HG02938 (cell line): Measurements from ENCODE around the gene KCNS3.

Experiments
- ATAC-seq: cut with Tn5 transposase; IDR thresholded peaks from one replicate; pipeline ENCODE4 v1.9.1; 2021; ENCODE audit warnings: mild to moderate bottlenecking, moderate library complexity; ENCODE audit not compliant: unreplicated experiment

Gene KCNS3

DNA sequence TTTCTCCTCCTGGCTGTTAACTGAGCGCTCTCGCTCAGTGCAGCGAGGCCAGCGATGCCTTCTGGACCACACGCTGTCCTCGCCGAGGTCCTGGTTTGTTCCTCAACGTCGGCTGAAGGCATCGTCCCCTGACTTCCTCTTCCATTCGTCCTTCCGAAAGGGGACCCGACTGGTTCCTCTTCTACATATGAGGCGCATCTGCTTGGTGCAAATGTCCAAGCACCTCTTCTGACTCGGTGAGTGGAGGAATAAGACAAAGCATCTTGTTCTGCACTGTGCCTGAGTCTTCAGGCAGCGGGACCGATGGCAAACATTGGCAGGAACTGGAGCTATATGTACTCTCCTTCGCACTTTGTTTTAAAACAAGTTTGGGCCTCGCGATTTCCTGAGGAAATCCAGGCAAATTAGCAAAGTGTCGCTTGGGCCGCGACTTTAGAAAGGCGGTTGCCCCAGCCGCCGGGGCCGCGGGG lies 621 bp upstream of the KCNS3 start:
- ATAC-seq: peak; percentile 37

DNA sequence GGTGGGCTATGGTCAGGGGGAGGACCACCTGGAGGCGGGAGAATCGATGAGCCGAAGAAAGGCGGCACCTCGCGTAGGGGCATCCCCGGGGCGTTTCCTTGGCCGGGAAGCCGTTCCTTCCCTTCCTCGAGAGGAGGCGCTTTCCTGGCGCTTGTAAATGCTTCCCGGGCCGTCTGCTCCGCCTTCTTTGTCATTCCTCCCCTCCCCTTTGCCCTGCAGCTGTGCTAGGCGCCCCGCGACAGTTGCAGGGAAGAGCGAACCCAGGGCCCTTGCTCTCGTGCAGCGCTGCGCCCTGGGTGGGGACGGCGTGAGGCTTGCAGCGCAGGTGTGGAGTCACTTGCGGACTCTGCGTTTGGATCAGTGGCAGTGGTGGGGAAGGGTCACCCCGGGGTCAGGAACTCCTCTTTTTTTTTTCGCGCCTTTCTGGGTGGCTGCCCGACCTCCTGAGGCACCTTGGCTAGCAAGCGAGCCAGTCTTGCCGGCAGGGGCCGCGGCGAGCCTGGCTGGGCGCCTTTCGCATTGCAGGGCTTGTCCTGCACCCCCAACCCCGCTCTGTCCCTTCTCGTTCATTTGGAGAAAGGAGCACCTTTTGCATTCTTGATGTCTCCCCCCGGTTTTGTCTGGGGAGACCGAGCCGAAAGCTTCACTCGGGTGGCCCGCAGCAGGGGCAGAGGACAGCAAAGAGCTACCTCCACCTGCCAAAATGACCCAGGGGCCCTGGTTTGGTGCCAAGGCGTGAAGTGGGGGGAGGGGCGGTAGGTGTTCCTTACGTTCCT lies 858 bp downstream of the KCNS3 start:
- ATAC-seq: peak; percentile 15

DNA sequence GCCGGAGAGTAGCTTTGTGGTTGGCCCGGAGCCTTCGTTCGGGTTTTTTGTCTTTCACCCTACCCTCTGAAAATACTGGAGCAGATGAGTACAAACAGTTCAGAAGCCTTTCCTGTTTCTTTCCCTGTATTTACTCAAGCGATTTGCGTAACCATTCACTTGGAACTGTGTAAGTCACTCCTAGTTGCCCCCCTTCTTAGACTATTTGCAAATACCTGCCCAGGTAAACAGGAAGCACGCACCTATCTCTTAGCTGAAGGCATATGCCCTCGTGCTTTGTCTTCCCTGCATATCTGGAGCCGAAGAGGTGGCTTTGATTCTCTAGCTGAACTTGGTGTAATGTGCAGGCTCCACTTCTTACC lies 1.4 kb downstream of the KCNS3 start:
- ATAC-seq: no peak

DNA sequence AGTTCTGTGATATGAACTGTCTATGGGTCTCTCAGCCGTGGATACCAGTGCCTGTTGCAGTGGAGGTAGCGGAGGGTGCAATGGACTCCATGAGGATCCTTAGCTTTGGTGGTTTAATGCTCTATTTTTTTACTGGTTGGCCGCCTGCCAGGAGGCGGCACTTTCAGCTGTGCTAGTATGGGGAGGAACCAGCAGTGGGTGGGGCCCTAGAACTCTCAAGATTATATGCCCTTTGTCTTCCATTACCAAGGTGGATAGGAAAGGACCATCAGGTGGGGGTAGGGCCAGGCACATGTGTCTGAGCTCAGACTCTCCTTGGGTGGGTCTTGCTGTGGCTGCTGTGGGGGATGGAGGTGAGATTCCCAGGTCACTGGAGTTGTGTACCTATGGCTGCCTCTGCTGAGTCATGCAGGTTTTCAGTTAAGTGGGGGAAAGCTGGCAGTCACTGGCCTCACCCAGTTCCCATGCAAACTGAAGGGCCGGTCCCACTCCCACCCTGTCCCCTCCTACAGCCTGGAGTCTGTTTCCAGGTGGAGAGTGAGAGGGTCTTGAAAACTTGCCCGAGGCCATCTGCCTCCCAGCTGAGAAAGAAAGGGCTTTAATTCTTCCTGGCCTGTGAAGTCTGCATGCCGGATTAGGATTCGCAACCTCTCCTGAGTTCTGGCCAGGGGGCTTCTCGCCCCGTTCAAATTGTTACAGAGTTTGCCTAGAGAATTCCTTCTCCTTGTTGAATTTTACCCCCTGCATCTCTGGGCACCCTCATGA lies 14.5 kb downstream of the KCNS3 start:
- no peak for ATAC-seq

DNA sequence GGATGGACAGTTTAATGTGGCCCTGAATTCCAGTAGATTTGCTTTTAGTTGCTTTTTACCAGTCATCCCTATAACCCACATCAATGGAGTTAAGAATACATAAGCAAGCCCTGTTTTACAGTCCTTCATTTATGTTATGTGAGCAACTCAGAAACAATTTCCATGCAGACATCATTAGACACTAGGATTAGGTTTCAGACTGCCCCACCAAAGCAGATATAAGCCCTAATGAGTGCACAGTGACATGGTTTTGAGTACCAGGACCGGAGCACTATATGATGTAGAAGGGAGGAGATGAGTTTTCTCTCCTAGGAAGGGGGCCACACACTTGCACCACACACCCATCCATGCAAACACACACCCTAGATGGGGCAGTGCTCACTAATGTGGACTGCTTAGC lies 15.5 kb downstream of the KCNS3 start:
- ATAC-seq: no peak

DNA sequence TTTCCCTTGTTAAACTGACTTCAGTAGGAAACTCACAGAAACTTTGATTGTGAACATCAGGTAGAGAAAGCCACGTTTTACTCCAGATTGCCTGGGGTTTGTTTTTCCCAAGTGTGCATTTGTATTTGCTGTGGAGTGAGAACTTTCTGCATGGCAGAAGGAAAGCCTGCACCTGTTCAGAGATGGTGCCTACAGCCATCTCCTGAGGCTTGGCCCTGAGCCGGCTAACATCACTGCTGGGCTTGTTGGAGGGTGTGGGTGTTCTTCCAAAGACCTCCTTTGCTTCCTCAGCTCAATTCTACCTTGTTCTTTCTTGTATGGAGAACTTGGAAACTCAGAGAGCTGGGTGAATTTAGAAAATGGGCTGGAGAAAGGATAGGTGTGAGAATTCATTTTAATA lies 16.1 kb downstream of the KCNS3 start:
- ATAC-seq: no peak

DNA sequence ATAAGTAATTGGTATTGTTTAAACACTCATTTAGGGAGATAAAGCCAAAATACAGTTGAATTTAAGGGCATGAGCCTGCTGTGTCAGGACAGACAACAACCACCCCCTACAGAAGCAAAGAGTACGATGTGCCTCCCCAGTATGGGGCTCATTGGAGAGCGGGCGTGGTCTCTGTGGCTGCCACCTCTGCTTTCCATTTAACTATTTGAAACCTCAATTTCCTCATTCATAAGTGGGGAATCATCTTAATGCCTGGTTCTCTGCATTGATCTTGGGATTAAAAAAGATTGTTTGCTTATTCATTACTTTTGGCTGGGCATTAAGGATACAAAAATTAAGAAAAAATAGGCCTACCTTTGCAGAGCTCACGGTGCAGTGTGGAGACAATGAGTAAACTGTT lies 21.4 kb downstream of the KCNS3 start:
- no peak for ATAC-seq

DNA sequence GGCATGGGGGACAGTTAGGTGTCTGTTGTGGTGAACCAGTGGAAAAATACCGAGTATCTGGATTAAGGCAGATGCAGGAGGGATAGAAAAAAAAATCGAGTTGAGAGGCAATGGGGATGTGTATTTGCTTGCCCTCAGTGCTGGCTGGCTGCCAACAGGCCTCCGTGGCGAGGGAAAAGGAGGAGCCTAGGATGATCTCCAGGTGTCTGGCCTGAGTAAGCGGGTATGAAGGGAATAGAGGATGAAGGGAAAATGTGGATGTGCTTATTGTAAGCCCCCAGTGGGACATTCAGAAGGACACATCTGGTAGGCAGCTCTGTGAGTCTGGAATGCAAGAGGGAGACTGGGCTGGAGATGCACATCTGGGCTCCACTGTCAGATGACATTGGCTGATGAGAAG lies 22.8 kb downstream of the KCNS3 start:
- ATAC-seq: no peak

DNA sequence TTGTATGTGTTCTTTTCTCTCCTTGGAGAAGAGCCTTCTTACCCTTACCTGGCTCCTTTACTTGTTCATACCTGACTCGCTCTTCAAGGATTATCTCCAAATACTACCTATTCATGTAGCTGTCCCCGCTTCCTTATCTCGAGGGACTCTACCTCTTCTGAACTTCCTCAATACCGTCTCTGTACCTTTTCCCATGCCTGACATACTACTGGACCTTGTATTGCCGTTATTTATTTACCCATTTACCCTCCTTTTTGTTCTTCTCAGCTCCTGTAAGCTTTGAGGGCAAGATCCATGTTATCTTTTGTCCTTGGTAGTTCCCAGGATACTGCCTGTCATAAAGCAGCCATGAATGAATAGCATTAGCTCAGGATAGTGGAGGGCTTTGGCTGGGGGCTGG lies 32.5 kb downstream of the KCNS3 start:
- no peak for ATAC-seq

DNA sequence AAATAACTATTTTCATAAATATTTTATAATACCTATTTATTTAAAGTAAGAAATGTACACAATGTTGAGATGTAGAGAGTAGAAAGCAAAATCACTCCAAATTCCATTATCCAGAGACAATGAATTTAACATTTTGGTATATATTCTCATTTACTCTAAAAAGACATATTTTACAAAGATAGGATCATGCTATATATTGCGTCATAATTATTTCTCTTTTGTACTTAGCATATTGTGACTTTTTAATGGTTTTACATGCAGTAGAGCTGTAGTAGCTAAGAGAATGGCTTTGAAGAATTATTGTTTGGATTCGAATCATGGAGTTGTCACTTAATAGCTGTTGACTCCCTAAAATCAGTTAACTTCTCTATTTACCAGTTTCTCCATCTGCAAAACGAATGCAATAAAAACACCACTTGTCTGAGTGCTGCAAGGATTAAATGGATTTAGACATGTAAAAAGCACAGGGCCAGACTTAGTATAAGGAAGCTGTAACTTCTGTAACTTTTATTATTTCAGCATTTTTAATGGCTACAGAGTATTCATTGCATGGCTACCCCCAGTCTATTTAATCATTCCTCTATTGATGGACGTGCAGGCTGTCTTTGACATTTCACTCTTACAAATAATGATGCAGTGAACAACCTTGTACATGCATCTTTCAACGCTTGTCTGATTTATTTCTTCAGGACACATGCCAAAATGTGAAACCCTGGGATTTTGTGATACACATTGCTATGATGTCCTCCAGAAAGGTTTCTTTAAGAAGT lies 33.2 kb downstream of the KCNS3 start:
- ATAC-seq: peak; percentile 17

DNA sequence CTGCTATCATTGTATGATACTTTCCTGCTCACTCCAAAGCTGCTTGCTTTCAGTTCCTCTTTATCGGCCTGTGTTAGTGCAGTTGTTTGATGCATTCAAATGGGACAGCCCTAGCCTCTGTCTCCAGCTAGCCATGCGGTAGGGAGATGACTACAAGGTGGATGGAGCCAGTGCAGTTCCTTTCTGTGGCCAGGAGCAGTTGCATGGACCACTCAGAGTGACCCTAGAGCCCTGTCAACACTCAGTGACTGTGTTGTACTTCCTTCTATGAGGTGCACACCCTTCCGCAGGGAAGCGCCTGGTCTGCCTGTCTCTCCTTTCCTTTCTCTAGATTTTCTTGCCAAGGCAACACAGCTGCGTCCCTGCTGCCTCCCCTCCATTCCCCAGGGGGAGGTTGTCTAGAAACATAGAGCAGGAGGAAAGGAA lies 33.8 kb downstream of the KCNS3 start:
- ATAC-seq: peak; percentile 99

DNA sequence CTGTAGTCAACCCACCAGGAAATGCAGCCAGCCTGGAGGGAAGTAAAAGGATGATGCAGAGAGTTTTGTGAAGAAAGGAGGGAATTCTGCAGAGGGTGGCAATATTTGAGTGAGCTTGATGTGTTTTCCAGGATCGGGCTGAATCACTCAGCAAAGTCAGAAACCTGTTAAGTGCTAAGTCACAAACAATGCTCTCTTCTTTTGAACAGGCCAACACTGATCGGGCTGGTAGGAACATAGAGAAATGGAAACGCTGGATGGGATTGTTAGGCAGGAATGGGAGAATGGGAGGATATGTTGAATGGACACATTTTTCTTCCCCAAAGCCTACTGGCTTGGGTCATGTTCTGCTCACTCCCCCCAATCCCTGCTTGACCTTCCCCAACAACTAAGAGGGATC lies 36.6 kb downstream of the KCNS3 start:
- no peak for ATAC-seq

DNA sequence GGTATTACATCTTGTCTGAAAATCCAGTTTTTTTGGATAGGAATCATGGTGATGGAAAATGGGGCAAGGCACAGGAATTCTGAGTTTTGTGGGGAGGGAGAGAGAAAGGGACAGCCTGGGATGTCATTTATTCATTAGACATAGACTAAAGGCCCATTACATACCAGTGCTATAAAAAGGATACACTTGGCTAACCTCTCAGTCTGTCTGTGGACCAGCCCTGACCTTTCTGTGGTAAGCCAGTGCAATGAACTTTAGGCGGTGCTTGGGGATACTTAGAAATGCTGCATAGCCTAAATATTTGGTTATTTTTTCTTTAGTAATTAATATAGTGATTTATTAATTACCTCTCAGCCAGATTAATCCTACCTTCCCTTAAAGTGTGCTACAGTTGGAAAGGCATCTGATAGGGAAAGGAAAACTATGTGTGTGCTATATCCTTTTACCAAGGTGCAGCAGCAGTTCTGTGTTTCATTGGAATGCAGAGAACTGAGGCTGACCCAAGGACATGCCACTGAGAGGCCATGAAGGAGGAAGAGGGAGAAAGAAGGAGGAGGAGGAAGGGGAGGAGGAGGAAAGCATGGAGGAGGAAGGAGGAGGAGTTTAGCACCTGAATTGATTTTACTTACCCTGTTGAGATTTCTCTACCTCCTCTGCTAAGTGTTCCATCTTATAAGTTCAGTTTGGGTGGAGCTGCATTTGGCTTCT lies 37.5 kb downstream of the KCNS3 start:
- no peak for ATAC-seq

DNA sequence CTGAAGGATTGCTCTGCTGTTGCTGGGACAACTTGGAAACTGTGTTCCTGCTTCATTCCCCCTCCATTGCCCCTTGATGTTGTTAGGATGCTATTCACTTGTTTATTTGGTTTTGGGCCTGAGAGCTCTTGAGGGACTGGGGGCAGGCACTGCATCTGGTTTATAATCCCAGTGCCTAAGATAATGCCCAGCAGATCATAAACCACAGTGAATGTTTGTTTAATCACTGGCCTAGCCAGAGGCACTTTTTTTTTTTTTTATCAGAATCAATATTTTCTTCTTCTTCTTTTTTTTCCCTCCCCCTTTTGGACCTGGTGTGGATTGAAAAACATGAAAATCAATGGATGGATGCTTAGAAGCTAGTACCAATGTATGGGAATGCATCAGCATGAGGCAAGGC lies 38.1 kb downstream of the KCNS3 start:
- ATAC-seq: no peak

DNA sequence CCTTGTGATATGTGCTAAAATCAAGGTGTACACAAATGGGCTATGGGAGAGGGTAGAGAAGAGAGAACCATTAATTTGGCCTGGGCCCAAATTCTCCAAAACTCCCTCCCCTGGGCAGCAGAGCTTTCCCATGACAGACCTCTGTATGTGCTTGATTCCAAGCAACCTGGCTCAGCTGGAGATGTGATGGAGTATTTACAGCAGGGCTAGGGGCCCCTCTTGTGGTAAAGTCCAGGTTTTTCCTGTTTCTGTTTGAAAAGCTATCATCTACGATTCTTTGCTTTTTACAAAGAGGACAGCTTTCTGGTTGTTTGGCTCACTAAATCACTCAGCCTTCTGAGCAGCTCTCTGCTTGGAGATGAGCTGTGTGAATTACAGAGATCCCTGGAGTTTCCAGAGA lies 40.3 kb downstream of the KCNS3 start:
- ATAC-seq: no peak

DNA sequence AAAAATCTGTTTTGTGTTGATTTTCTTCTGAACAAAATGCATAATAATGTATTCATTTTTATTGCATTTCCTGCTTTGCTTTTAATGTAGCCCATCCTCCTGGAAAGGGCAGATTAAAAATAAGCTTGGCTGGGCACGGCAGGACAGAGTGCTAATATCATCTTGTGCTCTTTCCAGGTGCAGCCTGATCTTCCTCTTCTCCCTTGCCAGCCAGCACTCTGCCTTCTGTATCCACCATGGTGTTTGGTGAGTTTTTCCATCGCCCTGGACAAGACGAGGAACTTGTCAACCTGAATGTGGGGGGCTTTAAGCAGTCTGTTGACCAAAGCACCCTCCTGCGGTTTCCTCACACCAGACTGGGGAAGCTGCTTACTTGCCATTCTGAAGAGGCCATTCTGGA lies 52.3 kb downstream of the KCNS3 start:
- ATAC-seq: no peak

DNA sequence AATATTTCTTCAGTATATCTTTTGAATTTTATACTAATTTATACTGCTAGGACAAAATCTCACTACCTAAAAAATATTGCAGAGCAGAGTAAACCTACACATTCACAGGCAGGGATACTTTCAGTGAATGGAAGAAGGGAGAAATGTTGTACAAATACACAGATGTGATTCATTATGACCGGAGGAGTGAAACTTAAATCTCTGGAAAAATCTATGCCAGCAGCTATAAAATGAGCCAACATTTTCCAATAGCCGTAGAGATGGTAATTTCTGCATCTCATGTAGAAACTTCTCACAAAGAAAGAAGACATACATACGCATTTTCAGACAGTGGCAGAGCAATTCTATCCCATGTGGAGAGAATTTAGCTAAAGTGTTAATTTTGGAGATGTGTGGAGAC lies 54.8 kb downstream of the KCNS3 start:
- ATAC-seq: no peak

DNA sequence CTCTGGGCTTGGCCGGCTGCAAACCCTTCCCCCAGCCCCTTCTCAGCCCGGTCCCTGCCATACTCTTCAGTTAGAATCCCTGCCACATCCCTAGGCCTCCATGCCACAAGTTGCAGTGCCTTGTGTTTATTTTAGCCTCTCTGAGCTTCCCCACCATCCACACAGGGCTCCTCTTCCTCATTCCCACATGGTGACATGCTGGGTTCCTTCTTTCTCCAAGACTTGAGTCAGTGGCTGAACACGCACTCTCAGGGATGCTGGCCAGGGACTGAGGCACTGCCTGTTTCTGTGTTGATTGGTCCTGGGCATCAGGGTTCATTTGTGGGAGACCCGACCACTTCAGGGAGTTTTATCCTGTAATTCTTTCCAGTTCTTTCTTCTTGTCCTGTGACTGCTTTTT lies 56.3 kb downstream of the KCNS3 start:
- ATAC-seq: no peak

DNA sequence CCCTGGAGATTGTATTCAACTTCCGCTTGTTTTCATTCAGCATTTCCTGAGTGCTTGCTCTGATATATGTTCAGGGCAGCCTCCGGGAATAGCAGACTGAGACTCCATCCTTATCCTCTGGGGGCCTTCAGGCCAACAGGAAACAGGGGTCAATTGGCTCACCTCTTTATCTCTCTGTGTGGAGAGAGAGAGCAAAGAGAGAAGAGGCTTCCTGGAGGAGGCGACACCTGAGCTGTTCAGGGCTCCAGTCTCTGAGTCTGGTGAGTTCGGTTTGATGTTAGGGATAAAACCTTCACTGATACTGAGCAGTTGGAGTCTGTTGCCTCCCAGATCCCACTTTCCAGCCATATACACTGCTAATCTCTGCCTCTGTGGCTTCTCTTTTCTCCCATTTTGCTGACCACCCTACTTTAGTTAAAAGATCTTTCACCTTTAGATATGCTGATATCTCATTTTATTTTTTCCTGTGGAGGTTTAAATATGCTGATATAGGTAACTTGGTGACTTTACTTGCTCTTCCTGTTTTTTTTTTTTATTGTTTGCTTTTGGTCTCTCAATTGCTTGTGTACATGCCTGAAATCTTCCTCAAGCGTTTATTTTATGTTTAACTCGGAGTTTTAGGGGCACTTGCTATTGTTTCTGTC lies 56.9 kb downstream of the KCNS3 start:
- ATAC-seq: no peak

DNA sequence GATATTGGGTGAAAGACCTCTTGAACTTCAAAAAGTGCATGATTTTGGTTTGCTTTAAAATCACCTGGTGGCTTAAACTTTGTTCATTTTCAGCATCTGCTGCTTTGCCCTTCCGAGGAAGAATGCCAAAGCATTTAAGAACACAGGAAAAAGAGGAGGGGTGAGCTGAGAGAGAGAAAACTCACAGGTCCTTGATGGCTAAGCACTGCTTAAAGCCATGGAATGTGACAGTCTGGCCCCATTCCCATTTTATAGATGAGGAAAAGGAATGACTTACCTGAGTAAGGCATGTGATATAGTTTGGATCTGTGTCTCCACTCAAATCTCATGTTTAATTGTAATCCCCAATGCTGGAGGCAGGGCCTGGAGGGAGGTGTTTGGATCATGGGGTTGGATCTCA lies 58.1 kb downstream of the KCNS3 start:
- no peak for ATAC-seq
